Suprapubic skin (tissue), 4 donors: ENCODE results near the gene UBQLN1. TPM values are rescaled to one million over a fixed set of nuclear protein-coding genes. Genes with fewer than 3 reads are reported as not detected.

Experiments used
- DNase-seq, 2 donors: peaks; one replicate each; pipeline ENCODE4 v3.0.0-alpha.2; 2019; ENCODE audit warnings: low spot score in 2 of 2
- H3K27ac ChIP-seq: fragments of 200-600 bp; sonication (generic); one replicate; pipeline ENCODE4 v1.5.1; 2019
- H3K27me3 ChIP-seq: fragments of 200-600 bp; sonication (generic); one replicate; pipeline ENCODE4 v1.5.1; 2019
- H3K36me3 ChIP-seq: fragments of 200-600 bp; sonication (generic); one replicate; pipeline ENCODE4 v1.5.1; 2019
- H3K4me1 ChIP-seq: fragments of 200-600 bp; sonication (generic); one replicate; pipeline ENCODE4 v1.5.1; 2019
- H3K4me3 ChIP-seq: fragments of 200-600 bp; sonication (generic); one replicate; pipeline ENCODE4 v1.5.1; 2019; ENCODE audit warnings: mild to moderate bottlenecking
- H3K9me3 ChIP-seq: fragments of 200-600 bp; sonication (generic); one replicate; pipeline ENCODE4 v1.5.1; 2019
- EP300 ChIP-seq: sonication (generic); formaldehyde crosslinking; IDR thresholded peaks from one replicate; pipeline ENCODE4 v1.6.1; 2017; ENCODE audit warnings: antibody characterized with exemption
- POLR2A ChIP-seq, 2 donors: fragments of 450-650 bp; IDR thresholded peaks; one replicate each; pipeline ENCODE4 v1.6.1; 2017; ENCODE audit warnings: antibody characterized with exemption in 2 of 2, mild to moderate bottlenecking in 2 of 2, moderate library complexity in 2 of 2
- POLR2AphosphoS5 ChIP-seq, 3 donors: sonication (generic); formaldehyde crosslinking; IDR thresholded peaks; one replicate each; pipeline ENCODE4 v1.6.1; 2017; ENCODE audit warnings: antibody characterized with exemption in 3 of 3
- WGBS: methylation state at CpG from one replicate; pipeline ENCODE4 v1.1.5; 2018; 5-methylcytosine and 5-hydroxymethylcytosine counted together
- total RNA-seq, 4 donors: library from RNA; depleted of rRNA; stranded (reverse); fragments of >200 nt; gene quantifications; one replicate each; pipeline ENCODE4 v1.1.0, GENCODE V29; 2016
- TF ChIP-seq, protein P1 (sequence below), 2 donors: fragments of 200-600 bp in 1 of 2; fragments of 450-650 bp in 1 of 2; sonication (generic) in 1 of 2; IDR thresholded peaks; one replicate each; pipeline ENCODE4 v1.5.1; 2016 to 2019; ENCODE audit warnings: antibody characterized with exemption in 2 of 2, mild to moderate bottlenecking in 1 of 2, moderate library complexity in 1 of 2

UBQLN1 gene
- total RNA-seq, 4 donors from 2014 or later, result 94.2 to 110 (median 102) TPM

DNA sequence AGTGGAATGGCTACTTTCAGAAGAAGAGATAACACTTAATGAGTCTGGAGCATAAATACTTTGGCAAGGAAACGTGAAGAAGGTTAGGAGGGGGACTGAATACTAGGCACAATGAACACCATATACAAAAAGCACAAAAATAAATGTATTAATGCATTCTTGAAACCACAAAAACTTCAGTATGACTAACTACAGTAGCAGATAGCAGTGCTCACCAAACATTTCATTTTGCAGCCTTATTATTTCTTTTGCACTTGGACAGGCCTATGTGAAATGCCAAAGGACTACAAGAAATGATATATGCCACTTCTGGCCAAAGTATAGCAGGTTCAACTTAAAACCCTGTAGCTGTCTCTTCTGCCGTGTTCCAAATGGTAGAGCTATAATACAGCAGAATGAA is 26.3 kb downstream of the UBQLN1 start:
- WGBS, result 82% methylated on average over 2 of the region's 2 CpGs
- H3K9me3 ChIP-seq, result no peaks in the 10 kb centered on the region
- no peak for DNase-seq
- H3K27me3 ChIP-seq, result no peaks in the 10 kb centered on the region
- H3K4me3 ChIP-seq, result no peak overlapping the region
- H3K36me3 ChIP-seq, result peaks cover 62% of the 10 kb centered on the region
- TF ChIP-seq POLR2A (IDR thresholded peaks at IDR 0.05), result no peak
- TF ChIP-seq, protein P1, sequence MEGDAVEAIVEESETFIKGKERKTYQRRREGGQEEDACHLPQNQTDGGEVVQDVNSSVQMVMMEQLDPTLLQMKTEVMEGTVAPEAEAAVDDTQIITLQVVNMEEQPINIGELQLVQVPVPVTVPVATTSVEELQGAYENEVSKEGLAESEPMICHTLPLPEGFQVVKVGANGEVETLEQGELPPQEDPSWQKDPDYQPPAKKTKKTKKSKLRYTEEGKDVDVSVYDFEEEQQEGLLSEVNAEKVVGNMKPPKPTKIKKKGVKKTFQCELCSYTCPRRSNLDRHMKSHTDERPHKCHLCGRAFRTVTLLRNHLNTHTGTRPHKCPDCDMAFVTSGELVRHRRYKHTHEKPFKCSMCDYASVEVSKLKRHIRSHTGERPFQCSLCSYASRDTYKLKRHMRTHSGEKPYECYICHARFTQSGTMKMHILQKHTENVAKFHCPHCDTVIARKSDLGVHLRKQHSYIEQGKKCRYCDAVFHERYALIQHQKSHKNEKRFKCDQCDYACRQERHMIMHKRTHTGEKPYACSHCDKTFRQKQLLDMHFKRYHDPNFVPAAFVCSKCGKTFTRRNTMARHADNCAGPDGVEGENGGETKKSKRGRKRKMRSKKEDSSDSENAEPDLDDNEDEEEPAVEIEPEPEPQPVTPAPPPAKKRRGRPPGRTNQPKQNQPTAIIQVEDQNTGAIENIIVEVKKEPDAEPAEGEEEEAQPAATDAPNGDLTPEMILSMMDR (IDR thresholded peaks at IDR 0.05), result no peak
- TF ChIP-seq POLR2AphosphoS5 (IDR thresholded peaks at IDR 0.05), result no peak
- TF ChIP-seq EP300, result no peak
- H3K27ac ChIP-seq, result no peak overlapping the region
- H3K4me1 ChIP-seq, result peaks cover 8% of the 10 kb centered on the region

DNA sequence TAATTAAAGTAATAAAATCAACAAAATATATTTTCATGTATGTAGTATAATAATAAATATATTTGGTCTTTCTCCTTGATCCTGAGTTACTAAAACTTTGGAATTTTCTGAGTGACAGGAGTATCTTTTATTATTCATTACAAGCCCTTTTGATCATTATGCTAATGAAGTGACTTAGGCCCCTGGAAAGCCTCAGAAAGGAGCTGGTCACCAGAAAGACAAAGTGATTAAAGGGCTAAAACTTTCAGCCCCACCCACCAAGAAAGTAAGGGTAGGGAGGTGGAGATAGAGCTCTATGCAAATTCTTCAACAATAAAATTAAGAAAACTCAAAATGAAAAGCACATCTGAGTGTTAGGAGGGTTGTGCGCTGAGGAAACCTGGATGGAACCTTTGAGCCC is 27.5 kb downstream of the UBQLN1 start:
- Histone ChIP-seq H3K4me1 (peaks cover 5% of the 10 kb centered on the region), H3K36me3 (peaks cover 69% of the 10 kb centered on the region), H3K27ac (no peak overlapping the region), H3K27me3 (no peaks in the 10 kb centered on the region), H3K4me3 (no peak overlapping the region), H3K9me3 (no peaks in the 10 kb centered on the region)
- DNase-seq, result no peak
- no peak for TF ChIP-seq POLR2AphosphoS5 (IDR thresholded peaks at IDR 0.05)
- TF ChIP-seq, protein P1 (IDR thresholded peaks at IDR 0.05), result no peak
- no peak for TF ChIP-seq POLR2A (IDR thresholded peaks at IDR 0.05)
- no peak for TF ChIP-seq EP300
- WGBS, result 97% methylated on average over 1 of the region's 1 CpG

DNA sequence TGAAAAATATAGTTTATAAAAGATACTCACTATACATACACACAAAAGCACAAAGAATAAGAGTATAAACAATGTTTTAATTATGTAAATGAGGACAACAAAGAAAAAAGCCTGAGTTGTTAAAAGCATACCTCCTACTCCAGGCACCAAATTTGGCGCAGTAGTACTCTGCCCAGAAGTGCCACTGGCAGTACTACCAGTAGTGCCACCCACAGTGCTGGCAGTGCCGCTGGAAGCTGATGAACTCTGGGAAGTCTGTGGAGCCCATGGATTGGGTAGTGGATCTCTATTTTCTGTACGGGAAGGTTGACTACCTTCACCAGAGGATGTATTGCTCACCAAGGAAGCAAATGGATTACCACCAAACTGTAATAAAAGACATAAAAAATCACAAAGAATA is 30.2 kb downstream of the UBQLN1 start:
- TF ChIP-seq EP300 (no peak), POLR2AphosphoS5 (IDR thresholded peaks at IDR 0.05) (no peak), POLR2A (IDR thresholded peaks at IDR 0.05) (no peak)
- TF ChIP-seq, protein P1 (IDR thresholded peaks at IDR 0.05), result no peak
- Histone ChIP-seq H3K27me3 (no peaks in the 10 kb centered on the region), H3K27ac (no peak overlapping the region), H3K9me3 (no peaks in the 10 kb centered on the region), H3K36me3 (peaks cover 84% of the 10 kb centered on the region), H3K4me3 (no peak overlapping the region), H3K4me1 (no peaks in the 10 kb centered on the region)
- no peak for DNase-seq
- 87% methylated on average over 3 of the region's 3 CpGs for WGBS

DNA sequence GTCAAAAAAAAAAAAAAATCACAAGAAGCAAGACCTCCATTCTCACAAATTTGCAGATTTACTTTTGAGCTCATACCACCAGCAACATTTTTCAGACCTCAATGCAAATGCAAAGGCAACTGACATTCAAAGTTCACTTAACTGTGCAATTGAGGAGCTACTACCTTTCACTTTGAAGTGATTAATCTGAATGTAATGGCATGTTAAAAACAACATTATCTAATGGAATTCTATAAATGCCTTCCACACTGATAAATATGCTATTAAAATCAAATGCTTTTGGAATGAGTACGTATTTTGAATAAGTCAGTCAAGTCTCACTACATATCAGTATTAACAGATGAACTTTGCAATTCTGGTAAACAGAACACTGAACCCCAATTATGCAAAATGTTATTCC is 32.3 kb downstream of the UBQLN1 start:
- peaks cover 84% of the 10 kb centered on the region for H3K36me3 ChIP-seq
- no peak overlapping the region for H3K27ac ChIP-seq
- no peak overlapping the region for H3K4me3 ChIP-seq
- TF ChIP-seq, protein P1 (IDR thresholded peaks at IDR 0.05), result no peak
- no peak for TF ChIP-seq EP300
- TF ChIP-seq POLR2AphosphoS5 (IDR thresholded peaks at IDR 0.05), result no peak
- no peak for TF ChIP-seq POLR2A (IDR thresholded peaks at IDR 0.05)
- WGBS, result 88% methylated on average over 1 of the region's 1 CpG
- H3K27me3 ChIP-seq, result no peaks in the 10 kb centered on the region
- no peaks in the 10 kb centered on the region for H3K9me3 ChIP-seq
- H3K4me1 ChIP-seq, result no peaks in the 10 kb centered on the region
- no peak for DNase-seq

DNA sequence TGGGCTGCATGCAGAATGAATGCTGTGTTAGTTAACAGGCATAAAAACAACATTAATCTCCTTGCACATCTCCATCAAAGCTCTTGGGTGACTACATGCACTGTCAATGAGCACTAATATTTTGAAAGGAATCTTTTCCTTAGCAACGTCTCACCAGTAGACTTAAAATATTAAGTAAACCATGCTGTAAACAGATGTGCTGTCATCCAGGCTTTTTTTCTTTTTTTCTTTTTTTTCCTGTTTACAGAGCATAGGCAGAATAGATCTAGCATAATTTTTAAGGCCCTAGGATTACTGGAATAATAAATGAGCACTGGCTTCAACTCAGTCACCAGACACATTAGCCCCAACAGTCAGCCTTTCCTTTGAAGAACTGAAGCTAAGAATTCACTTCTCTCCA is 36.3 kb downstream of the UBQLN1 start:
- TF ChIP-seq, protein P1 (IDR thresholded peaks at IDR 0.05), result no peak
- no peak for TF ChIP-seq EP300
- TF ChIP-seq POLR2AphosphoS5 (IDR thresholded peaks at IDR 0.05), result no peak
- no peak for TF ChIP-seq POLR2A (IDR thresholded peaks at IDR 0.05)
- WGBS, result 47% methylated on average over 1 of the region's 1 CpG
- Histone ChIP-seq H3K9me3 (no peaks in the 10 kb centered on the region), H3K36me3 (peaks cover 57% of the 10 kb centered on the region), H3K27ac (no peak overlapping the region), H3K27me3 (no peaks in the 10 kb centered on the region), H3K4me3 (no peak overlapping the region), H3K4me1 (no peaks in the 10 kb centered on the region)
- DNase-seq, result no peak
